ENCODE results near the gene CCDC78. TPM values are rescaled to one million over a fixed set of nuclear protein-coding genes. Genes with fewer than 3 reads are reported as not detected.
A peak's percentile ranks its signal among the peaks of the same experiment; 100 is the strongest.

The CCDC78 gene
- total RNA-seq, 1 donor from 2014 or later, result 0.85 TPM

DNA sequence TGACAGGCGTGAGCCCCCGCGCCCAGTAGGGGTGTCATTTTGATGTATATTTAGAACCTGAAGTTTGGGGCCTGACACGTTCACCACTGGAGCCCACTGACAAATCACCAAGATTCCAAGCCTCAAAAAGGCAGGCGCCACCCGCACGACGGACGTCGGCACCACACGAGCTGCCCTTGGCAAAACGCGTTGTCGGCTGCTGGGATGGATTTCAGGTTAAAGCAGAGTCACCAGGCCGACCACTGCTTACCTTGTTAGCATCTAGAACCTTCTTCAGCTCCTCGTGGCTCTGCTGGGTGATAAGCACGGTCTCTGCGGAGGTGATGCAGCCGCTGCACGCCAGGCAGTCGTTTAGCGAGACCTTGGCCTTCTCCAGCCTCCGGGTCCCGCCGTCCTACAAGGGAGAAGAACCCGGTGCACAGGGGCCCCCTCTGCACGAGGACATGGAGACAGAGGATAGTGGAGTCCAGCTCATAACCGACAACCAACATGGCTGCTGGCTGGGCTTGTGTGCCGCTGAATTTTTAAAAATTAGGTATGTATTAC is 10.8 kb upstream of the CCDC78 start:
- no peak for DNase-seq (ENCODE audit: low spot score)
- TF ChIP-seq, protein P1, sequence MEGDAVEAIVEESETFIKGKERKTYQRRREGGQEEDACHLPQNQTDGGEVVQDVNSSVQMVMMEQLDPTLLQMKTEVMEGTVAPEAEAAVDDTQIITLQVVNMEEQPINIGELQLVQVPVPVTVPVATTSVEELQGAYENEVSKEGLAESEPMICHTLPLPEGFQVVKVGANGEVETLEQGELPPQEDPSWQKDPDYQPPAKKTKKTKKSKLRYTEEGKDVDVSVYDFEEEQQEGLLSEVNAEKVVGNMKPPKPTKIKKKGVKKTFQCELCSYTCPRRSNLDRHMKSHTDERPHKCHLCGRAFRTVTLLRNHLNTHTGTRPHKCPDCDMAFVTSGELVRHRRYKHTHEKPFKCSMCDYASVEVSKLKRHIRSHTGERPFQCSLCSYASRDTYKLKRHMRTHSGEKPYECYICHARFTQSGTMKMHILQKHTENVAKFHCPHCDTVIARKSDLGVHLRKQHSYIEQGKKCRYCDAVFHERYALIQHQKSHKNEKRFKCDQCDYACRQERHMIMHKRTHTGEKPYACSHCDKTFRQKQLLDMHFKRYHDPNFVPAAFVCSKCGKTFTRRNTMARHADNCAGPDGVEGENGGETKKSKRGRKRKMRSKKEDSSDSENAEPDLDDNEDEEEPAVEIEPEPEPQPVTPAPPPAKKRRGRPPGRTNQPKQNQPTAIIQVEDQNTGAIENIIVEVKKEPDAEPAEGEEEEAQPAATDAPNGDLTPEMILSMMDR (IDR thresholded peaks at IDR 0.05; ENCODE audit: unreplicated experiment), result no peak
- Mint-ChIP-seq H3K9me3 (ENCODE audit: unreplicated experiment) (no peaks in the 10 kb centered on the region), H3K4me1 (ENCODE audit: unreplicated experiment) (peaks cover 23% of the 10 kb centered on the region), H3K27me3 (ENCODE audit: unreplicated experiment) (peaks cover 8% of the 10 kb centered on the region), H3K4me3 (ENCODE audit: unreplicated experiment) (no peak overlapping the region), H3K27ac (ENCODE audit: unreplicated experiment) (no peak overlapping the region), H3K36me3 (ENCODE audit: low read depth, unreplicated experiment) (peaks cover 18% of the 10 kb centered on the region)

DNA sequence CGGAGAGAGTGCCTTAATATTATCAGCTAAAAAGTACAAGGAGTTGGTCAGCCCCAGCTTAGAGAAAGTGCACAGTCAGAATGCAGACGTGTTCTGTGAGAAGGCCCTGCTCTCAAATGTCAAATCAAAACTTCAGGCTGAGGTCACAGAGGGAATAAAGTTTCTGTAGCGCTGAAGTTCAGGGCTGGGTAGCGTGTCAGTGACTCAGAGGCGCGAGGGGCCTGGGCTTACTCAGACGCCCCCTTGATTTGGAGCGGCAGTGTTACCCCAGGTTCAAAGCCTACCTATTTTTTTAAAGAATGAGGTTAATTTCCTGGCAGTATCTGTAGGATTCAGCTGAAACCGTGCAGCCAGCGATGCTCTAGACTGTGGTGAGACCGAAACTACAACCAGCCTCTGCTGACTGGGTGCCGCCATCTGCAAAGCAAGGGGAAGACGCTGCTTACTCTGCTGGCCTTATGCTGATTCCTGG is 9.8 kb upstream of the CCDC78 start:
- Mint-ChIP-seq H3K36me3 (ENCODE audit: low read depth, unreplicated experiment) (peaks cover 19% of the 10 kb centered on the region), H3K4me1 (ENCODE audit: unreplicated experiment) (peaks cover 23% of the 10 kb centered on the region), H3K27me3 (ENCODE audit: unreplicated experiment) (peaks cover 8% of the 10 kb centered on the region), H3K9me3 (ENCODE audit: unreplicated experiment) (no peaks in the 10 kb centered on the region), H3K4me3 (ENCODE audit: unreplicated experiment) (no peak overlapping the region), H3K27ac (ENCODE audit: unreplicated experiment) (no peak overlapping the region)
- TF ChIP-seq, protein P1 (IDR thresholded peaks at IDR 0.05; ENCODE audit: unreplicated experiment), result no peak
- no peak for DNase-seq (ENCODE audit: low spot score)

DNA sequence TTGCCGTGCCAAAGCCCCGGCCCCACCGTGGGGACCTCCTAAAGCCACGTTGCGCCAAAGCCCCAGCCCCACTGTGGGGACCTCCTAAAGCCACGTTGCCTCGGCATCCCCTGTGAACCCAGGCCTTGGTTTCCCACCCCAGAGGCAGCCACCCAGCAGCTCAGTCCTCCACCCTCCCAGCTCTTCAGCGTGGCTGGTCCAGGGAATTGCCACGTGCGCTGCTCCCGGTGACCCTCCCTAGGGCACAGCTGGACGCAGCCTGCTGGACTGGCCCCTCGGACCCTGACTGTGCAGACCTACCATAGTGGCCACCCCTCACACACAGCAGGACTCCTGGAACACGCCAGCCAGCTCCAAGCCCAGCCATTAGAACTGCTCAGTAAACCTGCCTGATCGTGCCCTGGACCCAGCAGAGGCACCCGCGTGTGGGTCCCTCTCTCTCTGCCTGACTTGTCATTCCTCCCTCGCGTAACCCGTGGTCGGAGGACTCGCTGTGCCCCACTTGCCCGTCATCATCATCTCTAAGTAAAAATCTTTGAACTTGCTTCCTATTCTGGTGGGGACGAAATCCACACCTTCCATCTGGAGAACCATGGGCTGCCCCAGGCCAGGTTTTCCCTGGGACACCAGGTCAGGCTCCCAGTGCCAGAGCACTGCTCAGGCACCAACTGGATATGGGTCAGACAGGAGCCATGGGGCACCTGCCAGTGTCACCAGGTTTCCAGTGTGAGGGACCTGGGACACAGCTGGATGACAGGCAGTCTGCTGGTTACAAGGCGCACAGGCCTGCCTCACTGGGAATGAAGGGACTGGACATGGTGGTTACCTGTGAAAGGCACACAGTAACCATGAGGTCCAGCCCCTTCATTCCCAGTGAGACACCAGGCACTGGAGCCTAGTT is 9.0 kb upstream of the CCDC78 start:
- Mint-ChIP-seq H3K9me3 (ENCODE audit: unreplicated experiment) (no peaks in the 10 kb centered on the region), H3K27me3 (ENCODE audit: unreplicated experiment) (peaks cover 8% of the 10 kb centered on the region), H3K27ac (ENCODE audit: unreplicated experiment) (peak overlapping the region; percentile 73), H3K4me3 (ENCODE audit: unreplicated experiment) (peak overlapping the region; percentile 72), H3K4me1 (ENCODE audit: unreplicated experiment) (peaks cover 23% of the 10 kb centered on the region), H3K36me3 (ENCODE audit: low read depth, unreplicated experiment) (peaks cover 19% of the 10 kb centered on the region)
- TF ChIP-seq, protein P1 (IDR thresholded peaks at IDR 0.05; ENCODE audit: unreplicated experiment), result no peak
- no peak for DNase-seq (ENCODE audit: low spot score)

DNA sequence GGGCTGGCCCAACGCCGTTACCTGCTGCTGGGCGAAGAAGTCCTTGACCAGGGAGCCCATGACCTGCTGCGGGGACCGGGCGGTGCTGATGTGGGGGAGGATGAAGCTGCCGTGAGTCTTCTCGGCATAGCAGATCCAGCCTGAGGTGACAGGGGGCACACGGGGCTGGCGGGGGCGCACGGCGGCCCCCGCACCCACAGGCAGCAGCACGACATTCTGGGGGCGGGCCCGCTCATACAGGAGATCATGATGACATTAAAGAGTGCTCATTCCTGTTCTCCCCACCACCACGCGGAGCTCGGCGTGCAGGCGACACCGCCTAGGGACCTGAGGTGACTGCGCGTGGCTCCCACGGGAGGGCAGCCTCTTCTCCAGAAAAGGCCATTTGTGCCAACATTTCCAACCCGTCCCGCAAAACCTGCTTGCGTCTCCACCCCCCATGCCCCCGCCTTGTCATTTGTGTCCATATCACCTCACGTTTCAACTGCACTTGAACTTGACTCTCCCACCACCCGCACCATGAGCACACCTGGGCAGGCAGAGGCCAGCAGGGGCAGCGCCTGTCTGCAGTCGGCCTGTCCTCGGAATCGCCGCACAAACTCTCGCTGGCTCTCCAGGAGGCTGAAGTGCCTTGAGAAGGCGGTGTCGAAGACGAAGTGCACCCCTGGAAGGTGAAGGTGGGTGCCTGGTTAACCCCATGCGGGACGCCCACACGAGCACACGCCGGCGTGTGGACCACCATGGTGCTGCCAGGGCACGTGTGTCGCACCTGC is 8.2 kb upstream of the CCDC78 start:
- peaks cover 19% of the 10 kb centered on the region for H3K36me3 Mint-ChIP-seq (ENCODE audit: low read depth, unreplicated experiment)
- no peak overlapping the region for H3K27ac Mint-ChIP-seq (ENCODE audit: unreplicated experiment)
- H3K4me1 Mint-ChIP-seq (ENCODE audit: unreplicated experiment), result peaks cover 18% of the 10 kb centered on the region
- DNase-seq (ENCODE audit: low spot score), result no peak
- peaks cover 8% of the 10 kb centered on the region for H3K27me3 Mint-ChIP-seq (ENCODE audit: unreplicated experiment)
- H3K9me3 Mint-ChIP-seq (ENCODE audit: unreplicated experiment), result no peaks in the 10 kb centered on the region
- TF ChIP-seq, protein P1 (IDR thresholded peaks at IDR 0.05; ENCODE audit: unreplicated experiment), result no peak
- no peak overlapping the region for H3K4me3 Mint-ChIP-seq (ENCODE audit: unreplicated experiment)
